H9 (cell line): ENCODE data around the gene TMTC3. TPM values are rescaled to one million over a fixed set of nuclear protein-coding genes. Genes with fewer than 3 reads are reported as not detected.

Experiments
- DNase-seq: peaks from one replicate; pipeline ENCODE4 v3.0.0-alpha.2; 2017
- H2AFZ ChIP-seq: one replicate; pipeline ENCODE4 v1.6.1; 2013; ENCODE audit warnings: mild to moderate bottlenecking, low read length, control low read depth, moderate library complexity
- H2AK5ac ChIP-seq: 2 replicates; pipeline ENCODE4 v1.6.1; 2013; ENCODE audit warnings: low read length, control low read depth, mixed read lengths; ENCODE audit not compliant: insufficient read length
- H2BK120ac ChIP-seq: one replicate; pipeline ENCODE4 v1.6.1; 2013; ENCODE audit warnings: low read depth, mild to moderate bottlenecking, low read length, control low read depth, inconsistent platforms; ENCODE audit not compliant: poor library complexity, severe bottlenecking
- H2BK12ac ChIP-seq: 2 replicates; pipeline ENCODE4 v1.6.1; 2013; ENCODE audit warnings: low read length, control low read depth, mixed read lengths, low read depth; ENCODE audit not compliant: insufficient read length
- H2BK15ac ChIP-seq: 2 replicates; pipeline ENCODE4 v1.6.1; 2013; ENCODE audit warnings: low read depth, low read length, control low read depth
- H2BK20ac ChIP-seq: one replicate; pipeline ENCODE4 v1.6.1; 2013; ENCODE audit warnings: low read depth, mild to moderate bottlenecking, low read length, control low read depth, inconsistent platforms; ENCODE audit not compliant: poor library complexity, severe bottlenecking
- H2BK5ac ChIP-seq: 2 replicates; pipeline ENCODE4 v1.6.1; 2013; ENCODE audit warnings: low read length, control low read depth, mixed read lengths; ENCODE audit not compliant: insufficient read length
- H3K14ac ChIP-seq: 2 replicates; pipeline ENCODE4 v1.6.1; 2013; ENCODE audit warnings: low read length, control low read depth; ENCODE audit not compliant: insufficient read depth
- H3K18ac ChIP-seq: 2 replicates; pipeline ENCODE4 v1.6.1; 2013; ENCODE audit warnings: low read depth, mild to moderate bottlenecking, mixed read lengths, low read length, control low read depth; ENCODE audit not compliant: insufficient read length
- H3K23ac ChIP-seq: 2 replicates; pipeline ENCODE4 v1.6.1; 2013; ENCODE audit warnings: low read length, control low read depth, mixed read lengths, low read depth; ENCODE audit not compliant: insufficient read length
- H3K23me2 ChIP-seq: 2 replicates; pipeline ENCODE4 v1.6.1; 2013; ENCODE audit warnings: low read depth, mild to moderate bottlenecking, mixed read lengths, low read length, control low read depth; ENCODE audit not compliant: insufficient read length, poor library complexity, severe bottlenecking
- H3K27ac ChIP-seq: 2 replicates; pipeline ENCODE4 v1.5.1; 2013; ENCODE audit warnings: low read length, control low read depth, mixed read lengths, low read depth; ENCODE audit not compliant: insufficient read length
- H3K27me3 ChIP-seq: 2 replicates; pipeline ENCODE4 v1.6.1; 2013; ENCODE audit warnings: low read length, control low read depth, inconsistent platforms; ENCODE audit not compliant: insufficient read depth
- H3K4ac ChIP-seq: 2 replicates; pipeline ENCODE4 v1.6.1; 2013; ENCODE audit warnings: low read depth, mild to moderate bottlenecking, control low read depth, inconsistent platforms, low read length, moderate library complexity
- H3K4me1 ChIP-seq: 2 replicates; pipeline ENCODE4 v1.6.1; 2013; ENCODE audit warnings: low read length, control low read depth, inconsistent platforms; ENCODE audit not compliant: insufficient read depth
- H3K4me2 ChIP-seq: 2 replicates; pipeline ENCODE4 v1.6.1; 2013; ENCODE audit warnings: low read length, control low read depth, mixed read lengths; ENCODE audit not compliant: insufficient read length, insufficient read depth
- H3K56ac ChIP-seq: 2 replicates; pipeline ENCODE4 v1.6.1; 2013; ENCODE audit warnings: low read depth, mild to moderate bottlenecking, mixed read lengths, low read length, control low read depth; ENCODE audit not compliant: insufficient read length
- H3K79me1 ChIP-seq: 2 replicates; pipeline ENCODE4 v1.6.1; 2013; ENCODE audit warnings: low read depth, mild to moderate bottlenecking, moderate library complexity, low read length, control low read depth, inconsistent platforms; ENCODE audit not compliant: insufficient read depth, poor library complexity, severe bottlenecking
- H3K79me2 ChIP-seq: 2 replicates; pipeline ENCODE4 v1.6.1; 2013; ENCODE audit warnings: low read length, control low read depth, inconsistent platforms; ENCODE audit not compliant: insufficient read depth
- H3K9ac ChIP-seq: 2 replicates; pipeline ENCODE4 v1.6.1; 2013; ENCODE audit warnings: low read length, control low read depth, mixed read lengths; ENCODE audit not compliant: insufficient read length; ENCODE audit errors: extremely low read depth
- H3K9me3 ChIP-seq: one replicate; pipeline ENCODE4 v1.6.1; 2013; ENCODE audit warnings: low read depth, low read length, inconsistent platforms; ENCODE audit not compliant: control insufficient read depth
- H3T11ph ChIP-seq: one replicate; pipeline ENCODE4 v1.6.1; 2013; ENCODE audit warnings: mild to moderate bottlenecking, low read length, control low read depth, inconsistent platforms
- H4K20me1 ChIP-seq: one replicate; pipeline ENCODE4 v1.6.1; 2013; ENCODE audit not compliant: control insufficient read depth, insufficient read length, insufficient read depth
- H4K5ac ChIP-seq: 2 replicates; pipeline ENCODE4 v1.6.1; 2013; ENCODE audit warnings: low read depth, mild to moderate bottlenecking, mixed read lengths, low read length, control low read depth; ENCODE audit not compliant: insufficient read length
- H4K8ac ChIP-seq: replicated peaks from 2 replicates; pipeline ENCODE4 v1.6.1; 2013; ENCODE audit warnings: low read length, control low read depth, mixed read lengths, low read depth; ENCODE audit not compliant: insufficient read length
- H4K91ac ChIP-seq: 2 replicates; pipeline ENCODE4 v1.6.1; 2013; ENCODE audit warnings: low read depth, mild to moderate bottlenecking, moderate library complexity, mixed read lengths, low read length, control low read depth; ENCODE audit not compliant: insufficient read length
- H3K27ac Mint-ChIP-seq, 3 experiments: 2 replicates in 2 of 3; 3 replicates in 1 of 3; pipeline ENCODE4 v1.8.0; 2020 to 2021; ENCODE audit warnings: mixed read lengths in 3 of 3, mild to moderate bottlenecking in 1 of 3, moderate library complexity in 1 of 3
- H3K27me3 Mint-ChIP-seq: 2 replicates; pipeline ENCODE4 v1.8.0; 2021; ENCODE audit warnings: low read depth, mild to moderate bottlenecking, moderate library complexity, mixed read lengths
- H3K36me3 Mint-ChIP-seq, 3 experiments: 2 replicates in 2 of 3; 3 replicates in 1 of 3; pipeline ENCODE4 v1.8.0; 2020 to 2021; ENCODE audit warnings: low read depth in 3 of 3, mixed read lengths in 3 of 3; ENCODE audit not compliant: insufficient read depth in 1 of 3
- H3K4me1 Mint-ChIP-seq, 2 experiments: 2 replicates each; pipeline ENCODE4 v1.8.0; 2020; ENCODE audit warnings: mixed read lengths in 2 of 2
- H3K4me3 Mint-ChIP-seq, 2 experiments: 2 replicates in 1 of 2; 3 replicates in 1 of 2; pipeline ENCODE4 v1.8.0; 2020 to 2021; ENCODE audit warnings: mild to moderate bottlenecking in 2 of 2, mixed read lengths in 2 of 2, moderate library complexity in 1 of 2
- H3K9me3 Mint-ChIP-seq, 2 experiments: 2 replicates in 1 of 2; 3 replicates in 1 of 2; pipeline ENCODE4 v1.8.0; 2020; ENCODE audit warnings: mild to moderate bottlenecking in 2 of 2, mixed read lengths in 2 of 2, moderate library complexity in 1 of 2
- CTCF ChIP-seq: fragments of 200-600 bp; sonication (generic); conservative IDR thresholded peaks from 3 replicates; pipeline ENCODE4 v1.8.0; 2021; ENCODE audit warnings: antibody characterized with exemption, mild to moderate bottlenecking
- total RNA-seq: library from RNA; stranded (reverse); gene quantifications from 2 replicates; pipeline ENCODE4 v1.2.1, GENCODE V29; 2021

The TMTC3 gene
- total RNA-seq, 1 experiment from 2014 or later = 37.7 TPM

DNA sequence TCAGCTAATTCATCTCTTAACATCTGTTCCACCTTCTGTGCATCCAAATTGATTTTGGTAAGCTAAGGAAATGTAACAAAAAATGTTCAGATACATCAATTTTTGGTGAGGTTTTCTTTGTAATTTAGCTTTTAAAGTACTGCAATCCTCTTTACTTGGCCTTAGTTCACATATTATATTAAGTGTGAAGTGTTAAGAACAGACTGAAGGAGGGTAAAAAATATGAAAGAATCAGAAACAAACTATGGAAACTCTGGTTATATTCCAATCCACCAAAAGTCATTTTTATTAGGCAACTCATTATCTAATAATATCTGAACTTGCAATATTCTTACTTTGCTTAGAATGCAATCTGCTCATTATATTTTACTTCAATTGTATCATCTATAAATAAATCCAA lies 49.3 kb upstream of the TMTC3 start:
- Histone ChIP-seq H2AFZ (no peak overlapping the region), H3K18ac (no peak overlapping the region), H2BK20ac (no peak overlapping the region), H3K9ac (no peak overlapping the region), H3K4ac (no peak overlapping the region), H3K4me2 (no peak overlapping the region), H3K23me2 (no peaks in the 10 kb centered on the region), H2BK12ac (no peak overlapping the region), H2AK5ac (no peak overlapping the region), H3K4me1 (no peaks in the 10 kb centered on the region), H2BK5ac (no peak overlapping the region), H3K56ac (no peak overlapping the region), H3K79me1 (no peaks in the 10 kb centered on the region), H4K5ac (no peak overlapping the region), H3K27ac (no peak overlapping the region), H2BK120ac (no peak overlapping the region), H3K23ac (no peak overlapping the region), H3K27me3 (no peaks in the 10 kb centered on the region), H3K79me2 (no peaks in the 10 kb centered on the region), H4K20me1 (no peaks in the 10 kb centered on the region), H3T11ph (no peak overlapping the region), H3K9me3 (no peaks in the 10 kb centered on the region), H4K91ac (no peak overlapping the region), H4K8ac (no peak overlapping the region), H3K14ac (no peak overlapping the region), H2BK15ac (no peak overlapping the region)
- peaks cover 0 to 9% (median 7%) of the 10 kb centered on the region in 3 experiments; a peak in 5 of 7 replicates for H3K36me3 Mint-ChIP-seq
- H3K4me3 Mint-ChIP-seq = no peak overlapping the region
- no peaks in the 10 kb centered on the region for H3K27me3 Mint-ChIP-seq
- H3K27ac Mint-ChIP-seq = no peak overlapping the region
- TF ChIP-seq CTCF = no peak
- H3K4me1 Mint-ChIP-seq = no peaks in the 10 kb centered on the region
- no peak for DNase-seq
- H3K9me3 Mint-ChIP-seq = no peaks in the 10 kb centered on the region
